ENCODE measurements around the gene EFHB.
"Not testable (repeated sequence)": the region's sequence is repeated elsewhere in the genome, so short reads cannot be mapped to it uniquely, and the experiment has no call there.

EFHB gene

GRCh38 chr3:19931180-19931692, 2.8 kb downstream of the EFHB start:
- no peaks in the 10 kb centered on the region for H3K36me3 ChIP-seq (ENCODE audit: control insufficient read depth, insufficient read depth, low read length)
- H3K9me3 ChIP-seq (ENCODE audit: control insufficient read depth, low read length), result no peaks in the 10 kb centered on the region
- H3K27ac ChIP-seq (ENCODE audit: low read depth, low read length, severe bottlenecking), result peak overlapping the region; percentile 66

GRCh38 chr3:19920401-19921080, 13.5 kb downstream of the EFHB start:
- no CpG with 5 or more reads among the region's 4 CpGs for WGBS, 2 experiments (ENCODE audit: insufficient coverage in 2 of 2)
- Histone ChIP-seq H3K9me3 (ENCODE audit: control insufficient read depth, low read length) (no peaks in the 10 kb centered on the region), H3K36me3 (ENCODE audit: control insufficient read depth, insufficient read depth, low read length) (no peaks in the 10 kb centered on the region), H3K27ac (ENCODE audit: low read depth, low read length, severe bottlenecking) (no peak overlapping the region), H3K4me3 (ENCODE audit: extremely low read depth, insufficient read depth, low read length, poor library complexity, severe bottlenecking) (no peak overlapping the region), H3K4me1 (ENCODE audit: control insufficient read depth, insufficient read depth, low read length, poor library complexity, severe bottlenecking) (no peaks in the 10 kb centered on the region)

More at GRCh38 chr3:19931180-19931692, 2.8 kb downstream of the EFHB start:
- Histone ChIP-seq H3K4me3 (ENCODE audit: extremely low read depth, insufficient read depth, low read length, poor library complexity, severe bottlenecking) (no peak overlapping the region), H3K4me1 (ENCODE audit: control insufficient read depth, insufficient read depth, low read length, poor library complexity, severe bottlenecking) (peaks cover 9% of the 10 kb centered on the region)
- 67 to 100% methylated on average over 1 of the region's 2 CpGs for WGBS, 2 experiments (ENCODE audit: insufficient coverage in 2 of 2)

GRCh38 chr3:19917167-19917566, 16.9 kb downstream of the EFHB start:
- Histone ChIP-seq H3K36me3 (ENCODE audit: control insufficient read depth, insufficient read depth, low read length) (no peaks in the 10 kb centered on the region), H3K4me3 (ENCODE audit: extremely low read depth, insufficient read depth, low read length, poor library complexity, severe bottlenecking) (no peak overlapping the region), H3K27ac (ENCODE audit: low read depth, low read length, severe bottlenecking) (no peak overlapping the region), H3K4me1 (ENCODE audit: control insufficient read depth, insufficient read depth, low read length, poor library complexity, severe bottlenecking) (no peaks in the 10 kb centered on the region), H3K9me3 (ENCODE audit: control insufficient read depth, low read length) (peaks cover 5% of the 10 kb centered on the region)
- no CpG with 5 or more reads among the region's 1 CpG for WGBS, 2 experiments (ENCODE audit: insufficient coverage in 2 of 2)

- Histone ChIP-seq H3K4me1 (ENCODE audit: control insufficient read depth, insufficient read depth, low read length, poor library complexity, severe bottlenecking) (no peaks in the 10 kb centered on the region), H3K4me3 (ENCODE audit: extremely low read depth, insufficient read depth, low read length, poor library complexity, severe bottlenecking) (no peak overlapping the region), H3K27ac (ENCODE audit: low read depth, low read length, severe bottlenecking) (no peak overlapping the region), H3K9me3 (ENCODE audit: control insufficient read depth, low read length) (peaks cover 9% of the 10 kb centered on the region), H3K36me3 (ENCODE audit: control insufficient read depth, insufficient read depth, low read length) (no peaks in the 10 kb centered on the region)
Measured at GRCh38 chr3:19911452-19911851, 22.6 kb downstream of the EFHB start.

GRCh38 chr3:19907523-19907922, 26.5 kb downstream of the EFHB start:
- Histone ChIP-seq H3K27ac (ENCODE audit: low read depth, low read length, severe bottlenecking) (no peak overlapping the region), H3K36me3 (ENCODE audit: control insufficient read depth, insufficient read depth, low read length) (no peaks in the 10 kb centered on the region), H3K4me1 (ENCODE audit: control insufficient read depth, insufficient read depth, low read length, poor library complexity, severe bottlenecking) (no peaks in the 10 kb centered on the region), H3K9me3 (ENCODE audit: control insufficient read depth, low read length) (peaks cover 4% of the 10 kb centered on the region), H3K4me3 (ENCODE audit: extremely low read depth, insufficient read depth, low read length, poor library complexity, severe bottlenecking) (no peak overlapping the region)
- no CpG with 5 or more reads among the region's 3 CpGs for WGBS, 2 experiments (ENCODE audit: insufficient coverage in 2 of 2)

- Histone ChIP-seq H3K4me1 (ENCODE audit: control insufficient read depth, insufficient read depth, low read length, poor library complexity, severe bottlenecking) (no peaks in the 10 kb centered on the region), H3K27ac (ENCODE audit: low read depth, low read length, severe bottlenecking) (no peak overlapping the region), H3K4me3 (ENCODE audit: extremely low read depth, insufficient read depth, low read length, poor library complexity, severe bottlenecking) (no peak overlapping the region), H3K9me3 (ENCODE audit: control insufficient read depth, low read length) (no peaks in the 10 kb centered on the region), H3K36me3 (ENCODE audit: control insufficient read depth, insufficient read depth, low read length) (no peaks in the 10 kb centered on the region)
- no CpG with 5 or more reads among the region's 2 CpGs for WGBS, 2 experiments (ENCODE audit: insufficient coverage in 2 of 2)
Measured at GRCh38 chr3:19903649-19904048, 30.4 kb downstream of the EFHB start.

GRCh38 chr3:19901918-19902317, 32.1 kb downstream of the EFHB start:
- Histone ChIP-seq H3K4me3 (ENCODE audit: extremely low read depth, insufficient read depth, low read length, poor library complexity, severe bottlenecking) (no peak overlapping the region), H3K4me1 (ENCODE audit: control insufficient read depth, insufficient read depth, low read length, poor library complexity, severe bottlenecking) (no peaks in the 10 kb centered on the region), H3K9me3 (ENCODE audit: control insufficient read depth, low read length) (no peaks in the 10 kb centered on the region), H3K27ac (ENCODE audit: low read depth, low read length, severe bottlenecking) (no peak overlapping the region), H3K36me3 (ENCODE audit: control insufficient read depth, insufficient read depth, low read length) (no peaks in the 10 kb centered on the region)
- 90 to 96% methylated on average over 2 to 4 of the region's 4 CpGs for WGBS, 2 experiments (ENCODE audit: insufficient coverage in 2 of 2)

- no peak overlapping the region for H3K27ac ChIP-seq (ENCODE audit: low read depth, low read length, severe bottlenecking)
- 100% methylated on average over 3 of the region's 5 CpGs; no CpG with 5 or more reads in 1 of the 2 experiments for WGBS, 2 experiments (ENCODE audit: insufficient coverage in 2 of 2)
- H3K36me3 ChIP-seq (ENCODE audit: control insufficient read depth, insufficient read depth, low read length), result no peaks in the 10 kb centered on the region
- no peaks in the 10 kb centered on the region for H3K4me1 ChIP-seq (ENCODE audit: control insufficient read depth, insufficient read depth, low read length, poor library complexity, severe bottlenecking)
- no peaks in the 10 kb centered on the region for H3K9me3 ChIP-seq (ENCODE audit: control insufficient read depth, low read length)
- H3K4me3 ChIP-seq (ENCODE audit: extremely low read depth, insufficient read depth, low read length, poor library complexity, severe bottlenecking), result no peak overlapping the region
Measured at GRCh38 chr3:19901337-19901736, 32.7 kb downstream of the EFHB start.

- not testable (repeated sequence) for H3K27ac ChIP-seq (ENCODE audit: low read depth, low read length, severe bottlenecking); H3K36me3 ChIP-seq (ENCODE audit: control insufficient read depth, insufficient read depth, low read length); H3K9me3 ChIP-seq (ENCODE audit: control insufficient read depth, low read length); H3K4me1 ChIP-seq (ENCODE audit: control insufficient read depth, insufficient read depth, low read length, poor library complexity, severe bottlenecking); H3K4me3 ChIP-seq (ENCODE audit: extremely low read depth, insufficient read depth, low read length, poor library complexity, severe bottlenecking)
- WGBS, 2 experiments (ENCODE audit: insufficient coverage in 2 of 2), result 90 to 94% methylated on average over 5 of the region's 7 CpGs
Measured at GRCh38 chr3:19899833-19900232, 34.2 kb downstream of the EFHB start.

- WGBS, 2 experiments (ENCODE audit: insufficient coverage in 2 of 2), result 92 to 100% methylated on average over 1 of the region's 2 CpGs
- Histone ChIP-seq H3K4me1 (ENCODE audit: control insufficient read depth, insufficient read depth, low read length, poor library complexity, severe bottlenecking) (no peaks in the 10 kb centered on the region), H3K36me3 (ENCODE audit: control insufficient read depth, insufficient read depth, low read length) (no peaks in the 10 kb centered on the region), H3K4me3 (ENCODE audit: extremely low read depth, insufficient read depth, low read length, poor library complexity, severe bottlenecking) (no peak overlapping the region), H3K27ac (ENCODE audit: low read depth, low read length, severe bottlenecking) (no peak overlapping the region), H3K9me3 (ENCODE audit: control insufficient read depth, low read length) (no peaks in the 10 kb centered on the region)
Measured at GRCh38 chr3:19899264-19899663, 34.8 kb downstream of the EFHB start.

- Histone ChIP-seq H3K36me3 (ENCODE audit: control insufficient read depth, insufficient read depth, low read length) (no peaks in the 10 kb centered on the region), H3K9me3 (ENCODE audit: control insufficient read depth, low read length) (no peaks in the 10 kb centered on the region), H3K4me3 (ENCODE audit: extremely low read depth, insufficient read depth, low read length, poor library complexity, severe bottlenecking) (no peak overlapping the region), H3K4me1 (ENCODE audit: control insufficient read depth, insufficient read depth, low read length, poor library complexity, severe bottlenecking) (no peaks in the 10 kb centered on the region), H3K27ac (ENCODE audit: low read depth, low read length, severe bottlenecking) (no peak overlapping the region)
- WGBS, 2 experiments (ENCODE audit: insufficient coverage in 2 of 2), result 100% methylated on average over 1 of the region's 2 CpGs; no CpG with 5 or more reads in 1 of the 2 experiments
Measured at GRCh38 chr3:19898721-19899120, 35.3 kb downstream of the EFHB start.

All from mesodermal cell (in vitro differentiated cells).